GM19455 (cell line): ENCODE results near the gene BCL11B.
"Not testable (repeated sequence)": the region's sequence is repeated elsewhere in the genome, so short reads cannot be mapped to it uniquely, and the experiment has no call there.

Source experiments
- ATAC-seq: cut with Tn5 transposase; IDR thresholded peaks from one replicate; pipeline ENCODE4 v1.9.1; 2021; ENCODE audit not compliant: unreplicated experiment

The BCL11B gene

GRCh38 chr14:99203080-99203479, 68.9 kb downstream of the BCL11B start:
- no peak for ATAC-seq

GRCh38 chr14:99202516-99202915, 69.5 kb downstream of the BCL11B start:
- no peak for ATAC-seq

- no peak for ATAC-seq
Observed at GRCh38 chr14:99201351-99202073, 70.5 kb downstream of the BCL11B start.

GRCh38 chr14:99200654-99201005, 71.4 kb downstream of the BCL11B start:
- ATAC-seq, result no peak

- ATAC-seq, result no peak
Observed at GRCh38 chr14:99199846-99200653, 71.9 kb downstream of the BCL11B start.

GRCh38 chr14:99198746-99199502, 73.1 kb downstream of the BCL11B start:
- no peak for ATAC-seq

- ATAC-seq, result no peak
Observed at GRCh38 chr14:99196310-99196650, 75.7 kb downstream of the BCL11B start.

- no peak for ATAC-seq
Observed at GRCh38 chr14:99195602-99196309, 76.2 kb downstream of the BCL11B start.

GRCh38 chr14:99194736-99195135, 77.3 kb downstream of the BCL11B start:
- ATAC-seq, result no peak

GRCh38 chr14:99194136-99194535, 77.9 kb downstream of the BCL11B start:
- ATAC-seq, result no peak

GRCh38 chr14:99192830-99193229, 79.2 kb downstream of the BCL11B start:
- ATAC-seq, result no peak

- no peak for ATAC-seq
Observed at GRCh38 chr14:99192028-99192621, 79.9 kb downstream of the BCL11B start.

- no peak for ATAC-seq
Observed at GRCh38 chr14:99191395-99192027, 80.5 kb downstream of the BCL11B start.

GRCh38 chr14:99190696-99191394, 81.2 kb downstream of the BCL11B start:
- ATAC-seq, result no peak

- ATAC-seq, result no peak
Observed at GRCh38 chr14:99189201-99189801, 82.7 kb downstream of the BCL11B start.

- no peak for ATAC-seq
Observed at GRCh38 chr14:99188731-99189191, 83.2 kb downstream of the BCL11B start.

GRCh38 chr14:99187858-99188257, 84.1 kb downstream of the BCL11B start:
- ATAC-seq, result no peak

- ATAC-seq, result no peak
Observed at GRCh38 chr14:99186956-99187690, 84.9 kb downstream of the BCL11B start.

- ATAC-seq, result not testable (repeated sequence)
Observed at GRCh38 chr14:99186336-99186735, 85.7 kb downstream of the BCL11B start.
